Parathyroid adenoma (tissue), 2 donors: ENCODE measurements around the gene C10orf71.

Source experiments
- H2AFZ ChIP-seq: fragments of 300-600 bp; sonication (generic); one replicate; pipeline ENCODE4 v1.7.0; 2017; ENCODE audit warnings: antibody characterized with exemption, mild to moderate bottlenecking
- H3K27ac ChIP-seq: fragments of 300-600 bp; sonication (generic); one replicate; pipeline ENCODE4 v1.7.0; 2017
- H3K27me3 ChIP-seq: fragments of 300-600 bp; sonication (generic); one replicate; pipeline ENCODE4 v1.7.0; 2017; ENCODE audit warnings: low read length; ENCODE audit not compliant: control insufficient read depth, insufficient read depth
- H3K36me3 ChIP-seq: fragments of 300-600 bp; sonication (generic); one replicate; pipeline ENCODE4 v1.7.0; 2017; ENCODE audit warnings: low read length; ENCODE audit not compliant: control insufficient read depth, insufficient read depth
- H3K4me1 ChIP-seq: fragments of 300-600 bp; sonication (generic); one replicate; pipeline ENCODE4 v1.7.0; 2017; ENCODE audit warnings: control low read depth
- H3K4me2 ChIP-seq: fragments of 300-600 bp; sonication (generic); one replicate; pipeline ENCODE4 v1.7.0; 2017; ENCODE audit warnings: low read length
- H3K4me3 ChIP-seq: fragments of 300-600 bp; sonication (generic); one replicate; pipeline ENCODE4 v1.7.0; 2017; ENCODE audit warnings: low read depth, low read length
- H3K79me2 ChIP-seq: fragments of 300-600 bp; sonication (generic); one replicate; pipeline ENCODE4 v1.7.0; 2017; ENCODE audit warnings: control low read depth
- H3K9ac ChIP-seq: fragments of 300-600 bp; sonication (generic); one replicate; pipeline ENCODE4 v1.7.0; 2017; ENCODE audit warnings: mild to moderate bottlenecking
- H3K9me3 ChIP-seq: fragments of 300-600 bp; sonication (generic); one replicate; pipeline ENCODE4 v1.7.0; 2017; ENCODE audit warnings: low read length; ENCODE audit not compliant: control insufficient read depth
- TF ChIP-seq, protein P1 (sequence below): fragments of 300-600 bp; sonication (generic); IDR thresholded peaks from one replicate; pipeline ENCODE4 v1.7.0; 2017; ENCODE audit warnings: antibody characterized with exemption, mild to moderate bottlenecking
- donor health status: primary hyperparathyroidism.

Gene C10orf71

DNA sequence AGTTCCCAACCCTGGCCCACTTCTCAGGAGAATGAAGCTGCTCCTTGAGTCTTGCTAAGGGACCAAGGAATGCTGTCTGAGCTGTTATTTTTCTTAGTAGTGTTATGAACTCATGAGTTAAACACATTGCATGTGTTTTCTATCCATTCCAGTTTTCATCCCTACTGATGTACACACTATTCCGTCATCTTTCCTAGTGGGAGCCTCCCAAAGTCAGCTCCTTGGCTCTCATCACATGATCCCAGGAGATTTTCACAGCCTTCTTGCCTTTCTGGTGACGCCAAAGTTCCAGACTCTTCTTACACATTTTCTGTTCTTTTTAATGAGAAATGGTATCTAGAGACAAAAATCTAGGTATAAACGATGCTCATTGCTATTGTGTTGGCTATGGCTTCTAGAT is 8.4 kb upstream of the C10orf71 start:
- Histone ChIP-seq H2AFZ (peak overlapping the region; percentile 38), H3K36me3 (no peaks in the 10 kb centered on the region), H3K9ac (no peak overlapping the region), H3K79me2 (peaks cover 51% of the 10 kb centered on the region), H3K4me1 (peaks cover 61% of the 10 kb centered on the region), H3K27ac (peak overlapping the region; percentile 11), H3K9me3 (no peaks in the 10 kb centered on the region), H3K27me3 (no peaks in the 10 kb centered on the region), H3K4me3 (no peak overlapping the region), H3K4me2 (no peak overlapping the region)
- TF ChIP-seq, protein P1, sequence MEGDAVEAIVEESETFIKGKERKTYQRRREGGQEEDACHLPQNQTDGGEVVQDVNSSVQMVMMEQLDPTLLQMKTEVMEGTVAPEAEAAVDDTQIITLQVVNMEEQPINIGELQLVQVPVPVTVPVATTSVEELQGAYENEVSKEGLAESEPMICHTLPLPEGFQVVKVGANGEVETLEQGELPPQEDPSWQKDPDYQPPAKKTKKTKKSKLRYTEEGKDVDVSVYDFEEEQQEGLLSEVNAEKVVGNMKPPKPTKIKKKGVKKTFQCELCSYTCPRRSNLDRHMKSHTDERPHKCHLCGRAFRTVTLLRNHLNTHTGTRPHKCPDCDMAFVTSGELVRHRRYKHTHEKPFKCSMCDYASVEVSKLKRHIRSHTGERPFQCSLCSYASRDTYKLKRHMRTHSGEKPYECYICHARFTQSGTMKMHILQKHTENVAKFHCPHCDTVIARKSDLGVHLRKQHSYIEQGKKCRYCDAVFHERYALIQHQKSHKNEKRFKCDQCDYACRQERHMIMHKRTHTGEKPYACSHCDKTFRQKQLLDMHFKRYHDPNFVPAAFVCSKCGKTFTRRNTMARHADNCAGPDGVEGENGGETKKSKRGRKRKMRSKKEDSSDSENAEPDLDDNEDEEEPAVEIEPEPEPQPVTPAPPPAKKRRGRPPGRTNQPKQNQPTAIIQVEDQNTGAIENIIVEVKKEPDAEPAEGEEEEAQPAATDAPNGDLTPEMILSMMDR: no peak

DNA sequence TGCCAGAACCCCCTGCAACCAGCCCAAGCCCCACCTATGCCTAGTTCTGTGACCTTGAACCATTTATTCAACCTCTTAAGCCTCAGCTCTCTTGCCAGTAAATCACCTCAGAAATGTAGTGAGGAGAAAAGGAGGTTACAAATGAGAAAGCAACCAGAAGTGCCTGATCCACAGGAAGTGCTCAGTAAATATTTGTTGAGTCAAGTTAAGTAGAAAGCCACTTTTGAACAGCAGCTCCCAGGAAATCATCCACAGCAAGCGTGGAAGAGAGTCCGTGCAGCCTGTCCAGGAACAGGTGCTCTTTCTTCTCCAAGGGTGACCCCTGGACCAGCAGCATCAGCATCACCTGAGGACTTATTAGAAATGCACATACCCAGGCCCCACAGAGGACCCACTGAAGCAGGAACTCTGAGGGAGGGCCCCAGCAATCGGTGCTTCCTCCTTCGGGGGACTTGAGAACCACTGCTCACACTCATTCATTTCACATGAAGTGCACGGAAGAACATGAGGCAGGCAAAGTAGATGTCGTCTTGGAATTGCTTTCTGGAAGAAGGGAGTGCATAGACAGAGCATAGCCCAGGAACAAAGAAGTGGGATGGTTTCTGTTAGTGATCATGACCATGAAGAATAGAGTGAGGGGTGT is 6.3 kb upstream of the C10orf71 start:
- peak overlapping the region; percentile 50 for H2AFZ ChIP-seq
- no peak overlapping the region for H3K4me3 ChIP-seq
- H3K9ac ChIP-seq: no peak overlapping the region
- no peaks in the 10 kb centered on the region for H3K36me3 ChIP-seq
- no peak overlapping the region for H3K4me2 ChIP-seq
- no peaks in the 10 kb centered on the region for H3K9me3 ChIP-seq
- H3K27ac ChIP-seq: no peak overlapping the region
- no peaks in the 10 kb centered on the region for H3K27me3 ChIP-seq
- TF ChIP-seq, protein P1: no peak
- H3K79me2 ChIP-seq: peaks cover 56% of the 10 kb centered on the region
- peaks cover 63% of the 10 kb centered on the region for H3K4me1 ChIP-seq

- H2AFZ ChIP-seq: no peak overlapping the region
- no peak overlapping the region for H3K9ac ChIP-seq
- peaks cover 63% of the 10 kb centered on the region for H3K4me1 ChIP-seq
- no peaks in the 10 kb centered on the region for H3K27me3 ChIP-seq
- peaks cover 57% of the 10 kb centered on the region for H3K79me2 ChIP-seq
- no peaks in the 10 kb centered on the region for H3K36me3 ChIP-seq
- H3K4me2 ChIP-seq: no peak overlapping the region
- H3K27ac ChIP-seq: no peak overlapping the region
- TF ChIP-seq, protein P1: no peak
- H3K9me3 ChIP-seq: no peaks in the 10 kb centered on the region
- H3K4me3 ChIP-seq: no peak overlapping the region
Measured at GRCh38 chr10:49293208-49293603, 5.8 kb upstream of the C10orf71 start.

DNA sequence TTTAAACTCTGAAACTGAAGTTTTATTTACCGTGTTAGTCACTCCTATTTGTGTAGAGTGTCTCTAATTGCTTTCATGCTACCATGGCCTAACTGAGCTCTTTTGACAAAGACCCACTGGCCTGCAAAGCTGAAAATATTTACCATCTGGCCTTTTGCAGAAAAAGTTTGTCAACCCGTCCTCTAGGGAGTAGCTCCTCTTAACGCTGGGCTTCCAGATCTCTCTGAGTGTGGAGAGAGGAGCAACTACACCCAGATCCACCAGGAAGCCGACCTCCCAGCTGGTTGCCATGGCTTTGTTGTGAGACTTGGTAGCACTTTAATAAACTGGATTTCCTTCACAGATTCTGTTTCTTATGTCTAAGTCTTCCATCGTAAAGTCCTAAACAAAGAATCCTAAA is 4.2 kb upstream of the C10orf71 start:
- Histone ChIP-seq H2AFZ (no peak overlapping the region), H3K27me3 (no peaks in the 10 kb centered on the region), H3K9ac (no peak overlapping the region), H3K4me2 (no peak overlapping the region), H3K36me3 (no peaks in the 10 kb centered on the region), H3K4me3 (no peak overlapping the region), H3K4me1 (peaks cover 56% of the 10 kb centered on the region), H3K9me3 (no peaks in the 10 kb centered on the region), H3K79me2 (peaks cover 51% of the 10 kb centered on the region), H3K27ac (peak overlapping the region; percentile 95)
- TF ChIP-seq, protein P1: no peak

- H3K36me3 ChIP-seq: no peaks in the 10 kb centered on the region
- H3K4me3 ChIP-seq: no peak overlapping the region
- peak overlapping the region; percentile 50 for H2AFZ ChIP-seq
- peak overlapping the region; percentile 95 for H3K27ac ChIP-seq
- TF ChIP-seq, protein P1: no peak
- peaks cover 50% of the 10 kb centered on the region for H3K4me1 ChIP-seq
- H3K27me3 ChIP-seq: no peaks in the 10 kb centered on the region
- no peak overlapping the region for H3K9ac ChIP-seq
- H3K4me2 ChIP-seq: no peak overlapping the region
- H3K9me3 ChIP-seq: no peaks in the 10 kb centered on the region
- peaks cover 53% of the 10 kb centered on the region for H3K79me2 ChIP-seq
Measured at GRCh38 chr10:49295297-49295696, 3.7 kb upstream of the C10orf71 start.
